Measurements from ENCODE around the gene SLC2A9. TPM values are rescaled to one million over a fixed set of nuclear protein-coding genes. Genes with fewer than 3 reads are reported as not detected.

The SLC2A9 gene
- total RNA-seq, 4 donors from 2014 or later = 5.6 to 10.5 (median 6.5) TPM

DNA sequence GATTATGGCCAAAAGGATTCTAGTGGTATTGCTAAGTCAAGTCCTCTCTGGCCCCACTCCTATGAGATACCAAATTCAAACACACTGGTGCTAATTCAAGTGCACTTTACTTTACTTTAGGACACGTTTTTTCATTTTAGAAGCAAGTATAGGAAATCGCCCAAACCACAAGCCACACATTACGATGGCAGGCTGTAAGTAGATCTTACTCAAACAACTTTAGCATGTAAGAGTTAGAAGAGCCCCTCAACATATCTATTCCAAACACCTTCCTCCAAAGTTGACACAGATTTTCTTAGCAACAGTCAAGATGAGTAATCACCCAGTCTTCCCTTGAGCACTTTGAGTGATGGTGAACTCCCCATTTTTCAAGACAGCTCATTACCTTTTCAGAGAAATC lies 196.2 kb downstream of the SLC2A9 start:
- no peak for DNase-seq (ENCODE audit: extremely low spot score)
- 78% methylated on average over 3 of the region's 3 CpGs for WGBS
- Histone ChIP-seq H3K9me3 (no peaks in the 10 kb centered on the region), H3K27ac (replicated peaks in 1 of 4) (no peak overlapping the region), H3K36me3 (no peaks in the 10 kb centered on the region), H3K4me3 (no peak overlapping the region), H3K27me3 (no peaks in the 10 kb centered on the region), H3K4me1 (no peaks in the 10 kb centered on the region)
- intact Hi-C loops (cut with DNase I) = no loop called here
- TF ChIP-seq, protein P1, sequence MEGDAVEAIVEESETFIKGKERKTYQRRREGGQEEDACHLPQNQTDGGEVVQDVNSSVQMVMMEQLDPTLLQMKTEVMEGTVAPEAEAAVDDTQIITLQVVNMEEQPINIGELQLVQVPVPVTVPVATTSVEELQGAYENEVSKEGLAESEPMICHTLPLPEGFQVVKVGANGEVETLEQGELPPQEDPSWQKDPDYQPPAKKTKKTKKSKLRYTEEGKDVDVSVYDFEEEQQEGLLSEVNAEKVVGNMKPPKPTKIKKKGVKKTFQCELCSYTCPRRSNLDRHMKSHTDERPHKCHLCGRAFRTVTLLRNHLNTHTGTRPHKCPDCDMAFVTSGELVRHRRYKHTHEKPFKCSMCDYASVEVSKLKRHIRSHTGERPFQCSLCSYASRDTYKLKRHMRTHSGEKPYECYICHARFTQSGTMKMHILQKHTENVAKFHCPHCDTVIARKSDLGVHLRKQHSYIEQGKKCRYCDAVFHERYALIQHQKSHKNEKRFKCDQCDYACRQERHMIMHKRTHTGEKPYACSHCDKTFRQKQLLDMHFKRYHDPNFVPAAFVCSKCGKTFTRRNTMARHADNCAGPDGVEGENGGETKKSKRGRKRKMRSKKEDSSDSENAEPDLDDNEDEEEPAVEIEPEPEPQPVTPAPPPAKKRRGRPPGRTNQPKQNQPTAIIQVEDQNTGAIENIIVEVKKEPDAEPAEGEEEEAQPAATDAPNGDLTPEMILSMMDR (IDR thresholded peaks at IDR 0.05) = no peak
- no peak for TF ChIP-seq POLR2AphosphoS5 (IDR thresholded peaks at IDR 0.05)
- TF ChIP-seq EP300 (IDR thresholded peaks at IDR 0.05) = no peak
- TF ChIP-seq POLR2A (IDR thresholded peaks at IDR 0.05; ENCODE audit: low read depth) = no peak

DNA sequence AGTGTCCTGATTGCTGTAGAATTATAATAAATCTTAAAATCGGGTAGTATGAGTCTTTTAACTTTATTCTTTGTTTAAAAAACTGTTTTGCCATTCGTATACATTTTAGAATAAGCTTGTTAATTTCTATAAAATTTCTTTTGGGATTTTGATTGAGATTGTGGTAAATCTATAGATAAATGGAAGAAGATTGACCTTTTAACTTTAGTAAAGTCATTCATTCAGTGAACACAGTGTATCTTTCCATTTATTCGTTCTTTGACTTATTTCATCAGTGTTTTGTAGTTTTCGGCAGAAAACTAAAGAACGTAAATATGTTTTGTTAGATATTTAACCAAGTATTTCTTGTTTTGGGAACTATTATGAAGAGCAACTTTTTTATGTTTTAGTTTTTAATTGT lies 201.0 kb downstream of the SLC2A9 start:
- no peak for TF ChIP-seq POLR2A (IDR thresholded peaks at IDR 0.05; ENCODE audit: low read depth)
- TF ChIP-seq EP300 (IDR thresholded peaks at IDR 0.05) = no peak
- TF ChIP-seq, protein P1 (IDR thresholded peaks at IDR 0.05) = no peak
- no peak for TF ChIP-seq POLR2AphosphoS5 (IDR thresholded peaks at IDR 0.05)
- H3K4me1 ChIP-seq = no peaks in the 10 kb centered on the region
- no peak overlapping the region for H3K27ac ChIP-seq (replicated peaks in 1 of 4)
- H3K4me3 ChIP-seq = no peak overlapping the region
- intact Hi-C loops (cut with DNase I) = no loop called here
- H3K36me3 ChIP-seq = no peaks in the 10 kb centered on the region
- H3K9me3 ChIP-seq = no peaks in the 10 kb centered on the region
- WGBS = 71% methylated on average over 5 of the region's 5 CpGs
- H3K27me3 ChIP-seq = no peaks in the 10 kb centered on the region
- no peak for DNase-seq (ENCODE audit: extremely low spot score)

DNA sequence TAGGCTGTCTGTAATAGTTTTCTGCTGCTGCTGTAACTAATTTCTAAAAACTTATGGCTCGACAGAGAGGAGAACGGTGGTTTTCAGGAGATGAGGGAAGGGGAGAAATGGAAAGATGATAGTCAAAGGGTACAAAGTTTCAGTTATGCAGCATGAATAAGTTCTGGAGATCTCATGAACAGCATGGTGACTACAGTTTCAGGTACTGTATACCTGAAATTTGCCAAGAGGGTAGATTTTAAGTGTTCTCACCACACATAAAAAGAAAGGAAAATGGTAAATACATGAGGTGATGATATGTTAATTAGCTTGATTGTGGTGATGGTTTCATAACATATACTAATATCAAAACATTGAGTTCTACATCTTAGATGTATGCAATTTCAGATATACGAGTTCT lies 205.0 kb downstream of the SLC2A9 start:
- TF ChIP-seq EP300 (IDR thresholded peaks at IDR 0.05) (no peak), POLR2A (IDR thresholded peaks at IDR 0.05; ENCODE audit: low read depth) (no peak), POLR2AphosphoS5 (IDR thresholded peaks at IDR 0.05) (no peak)
- TF ChIP-seq, protein P1 (IDR thresholded peaks at IDR 0.05) = no peak
- DNase-seq (ENCODE audit: extremely low spot score) = no peak
- WGBS = 91% methylated on average over 3 of the region's 3 CpGs
- Histone ChIP-seq H3K27ac (replicated peaks in 1 of 4) (no peak overlapping the region), H3K27me3 (no peaks in the 10 kb centered on the region), H3K4me3 (no peak overlapping the region), H3K4me1 (no peaks in the 10 kb centered on the region), H3K9me3 (no peaks in the 10 kb centered on the region), H3K36me3 (no peaks in the 10 kb centered on the region)
- intact Hi-C loops (cut with DNase I) = no loop called here

DNA sequence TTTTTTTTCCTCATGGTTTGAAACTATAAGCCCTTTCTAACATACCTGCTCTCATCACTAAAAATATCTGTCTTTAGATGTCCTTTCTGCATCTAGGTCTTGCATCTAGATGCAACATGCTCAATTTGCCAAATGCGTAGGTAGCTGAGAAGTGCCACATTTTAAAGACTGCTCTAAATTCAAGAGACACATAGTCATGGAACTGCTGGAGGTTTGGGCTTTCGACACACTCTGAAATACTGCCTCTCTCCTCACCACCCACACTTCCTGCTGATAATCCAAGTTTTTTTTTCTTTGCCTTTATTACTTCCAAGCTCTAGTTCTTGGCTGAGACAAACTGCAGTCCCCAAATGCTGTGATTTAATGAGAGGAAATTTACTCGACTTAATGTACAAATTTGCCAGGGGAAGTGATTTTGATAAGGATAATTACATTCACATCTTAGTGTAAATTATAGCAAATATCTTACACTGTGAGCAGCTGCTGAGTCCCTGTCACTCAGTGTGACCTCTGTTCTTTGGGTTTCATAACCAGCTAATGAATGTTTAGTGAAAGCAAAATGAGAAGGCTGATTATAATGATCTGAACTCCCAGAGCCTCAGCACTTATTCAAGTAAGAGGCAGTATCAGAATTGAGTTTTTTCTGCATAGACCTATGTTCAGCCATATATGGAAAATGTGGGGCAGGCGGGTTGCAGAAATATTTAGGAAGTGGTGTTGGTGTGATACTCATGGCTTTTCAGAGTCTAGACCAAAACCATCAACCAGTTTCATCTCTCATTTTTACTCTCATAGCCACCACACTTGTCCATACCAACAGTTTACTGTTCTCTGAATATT lies 208.6 kb downstream of the SLC2A9 start:
- DNase-seq (ENCODE audit: extremely low spot score) = no peak
- 40% methylated on average over 4 of the region's 4 CpGs for WGBS
- no peaks in the 10 kb centered on the region for H3K36me3 ChIP-seq
- intact Hi-C loops (cut with DNase I) = no loop called here
- H3K9me3 ChIP-seq = no peaks in the 10 kb centered on the region
- no peak overlapping the region for H3K4me3 ChIP-seq
- no peak for TF ChIP-seq EP300 (IDR thresholded peaks at IDR 0.05)
- TF ChIP-seq POLR2A (IDR thresholded peaks at IDR 0.05; ENCODE audit: low read depth) = no peak
- no peak for TF ChIP-seq POLR2AphosphoS5 (IDR thresholded peaks at IDR 0.05)
- no peaks in the 10 kb centered on the region for H3K27me3 ChIP-seq
- H3K4me1 ChIP-seq = no peaks in the 10 kb centered on the region
- H3K27ac ChIP-seq (replicated peaks in 1 of 4) = no peak overlapping the region

DNA sequence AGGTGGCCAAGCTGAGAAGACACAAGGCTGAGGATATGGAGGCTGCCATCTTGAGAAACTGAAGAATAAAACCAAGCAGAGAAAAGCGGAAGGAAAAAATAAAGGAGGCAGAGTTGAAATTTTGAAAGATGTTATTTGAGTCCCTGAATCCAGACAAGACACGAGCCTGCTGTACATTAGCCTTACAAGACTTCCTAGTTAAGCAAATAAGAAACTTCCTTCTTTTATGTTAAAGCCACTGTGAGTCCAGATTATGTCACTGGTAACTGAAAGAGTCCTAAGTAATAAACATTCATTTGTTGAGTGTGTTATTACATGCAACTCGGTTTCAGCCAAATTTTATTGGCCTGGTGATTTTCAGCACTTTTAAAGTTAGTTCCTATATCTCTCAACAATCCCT lies 209.5 kb downstream of the SLC2A9 start:
- intact Hi-C loops (cut with DNase I) = no loop called here
- no peak for TF ChIP-seq EP300 (IDR thresholded peaks at IDR 0.05)
- no peaks in the 10 kb centered on the region for H3K4me1 ChIP-seq
- H3K4me3 ChIP-seq = no peak overlapping the region
- H3K27me3 ChIP-seq = no peaks in the 10 kb centered on the region
- no peak for DNase-seq (ENCODE audit: extremely low spot score)
- 74% methylated on average over 3 of the region's 3 CpGs for WGBS
- no peaks in the 10 kb centered on the region for H3K36me3 ChIP-seq
- H3K27ac ChIP-seq (replicated peaks in 1 of 4) = no peak overlapping the region
- no peaks in the 10 kb centered on the region for H3K9me3 ChIP-seq
